ENCODE data around the gene PLXND1. TPM values are rescaled to one million over a fixed set of nuclear protein-coding genes. Genes with fewer than 3 reads are reported as not detected.

PLXND1 gene
- total RNA-seq, 1 donor from 2014 or later, result 9.0 TPM

- no peaks in the 10 kb centered on the region for H3K27me3 ChIP-seq
- H4K20me1 ChIP-seq (ENCODE audit: low read depth), result no peaks in the 10 kb centered on the region
- Mint-ChIP-seq H3K4me1 (peaks cover 41% of the 10 kb centered on the region), H3K9me3 (no peaks in the 10 kb centered on the region), H3K36me3 (no peaks in the 10 kb centered on the region), H3K4me3 (no peak overlapping the region), H3K27me3 (ENCODE audit: insufficient read depth, low read depth) (peaks cover 18% of the 10 kb centered on the region), H3K27ac (no peak overlapping the region)
- DNase-seq (ENCODE audit: low spot score), result no peak
- H3K4me2 ChIP-seq, result no peak overlapping the region
- no peak overlapping the region for H3K4me3 ChIP-seq
- H3F3A ChIP-seq (ENCODE audit: low read depth), result peaks cover 14% of the 10 kb centered on the region
- no peaks in the 10 kb centered on the region for H3K79me2 ChIP-seq (ENCODE audit: low read depth)
- no peak overlapping the region for H2AFZ ChIP-seq (replicated peaks)
- H3K4me1 ChIP-seq, result peaks cover 12% of the 10 kb centered on the region
- no peak overlapping the region for H3K27ac ChIP-seq
- no peaks in the 10 kb centered on the region for H3K9me3 ChIP-seq (ENCODE audit: low read depth)
- H3K9ac ChIP-seq, result no peak overlapping the region
- no peaks in the 10 kb centered on the region for H3K36me3 ChIP-seq
- TF ChIP-seq EZH2phosphoT487 (IDR thresholded peaks at IDR 0.05) (no peak), EZH2 (IDR thresholded peaks at IDR 0.05) (no peak), CTCF (IDR thresholded peaks at IDR 0.05) (no peak)
Measured at GRCh38 chr3:129622226-129622874, 15.9 kb upstream of the PLXND1 start.

DNA sequence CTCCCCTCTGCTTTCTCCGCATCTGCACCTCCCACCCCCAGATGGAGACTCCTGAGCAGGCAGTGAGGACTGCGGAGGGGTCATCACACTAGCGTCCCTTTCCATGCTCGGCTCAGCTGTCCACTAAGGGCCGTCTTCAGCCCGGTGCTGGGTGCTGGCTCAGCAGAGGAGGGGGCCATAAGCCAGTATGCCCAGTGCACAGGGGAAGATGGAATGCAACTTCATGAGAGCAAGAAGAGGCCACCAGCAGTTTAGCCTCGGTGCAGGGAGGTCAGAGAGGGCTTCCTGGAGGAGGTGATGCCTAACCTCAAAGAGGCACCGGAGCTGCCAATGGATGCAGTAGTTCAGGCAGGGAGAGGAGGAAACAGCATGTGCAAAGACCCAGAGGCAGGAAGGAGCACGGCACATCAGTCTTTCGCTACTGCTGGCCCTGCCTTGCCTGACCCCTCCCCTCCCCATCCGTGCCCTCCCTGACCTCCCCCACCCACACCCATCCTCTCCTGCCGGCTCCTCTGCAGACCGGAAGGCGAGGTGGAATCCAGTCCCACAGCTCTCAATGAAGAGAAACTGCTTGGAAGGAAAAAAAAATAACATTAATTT lies 15.2 kb upstream of the PLXND1 start:
- Histone ChIP-seq H3K4me2 (no peak overlapping the region), H3F3A (ENCODE audit: low read depth) (peaks cover 8% of the 10 kb centered on the region), H3K36me3 (no peaks in the 10 kb centered on the region), H3K9ac (no peak overlapping the region), H3K9me3 (ENCODE audit: low read depth) (no peaks in the 10 kb centered on the region), H2AFZ (replicated peaks) (no peak overlapping the region), H3K79me2 (ENCODE audit: low read depth) (no peaks in the 10 kb centered on the region), H3K4me3 (no peak overlapping the region), H3K4me1 (peaks cover 12% of the 10 kb centered on the region), H4K20me1 (ENCODE audit: low read depth) (no peaks in the 10 kb centered on the region), H3K27ac (no peak overlapping the region), H3K27me3 (no peaks in the 10 kb centered on the region)
- H3K4me3 Mint-ChIP-seq, result no peak overlapping the region
- H3K27ac Mint-ChIP-seq, result peak overlapping the region; percentile 30
- H3K36me3 Mint-ChIP-seq, result no peaks in the 10 kb centered on the region
- peaks cover 37% of the 10 kb centered on the region for H3K4me1 Mint-ChIP-seq
- DNase-seq (ENCODE audit: low spot score), result no peak
- TF ChIP-seq EZH2 (IDR thresholded peaks at IDR 0.05), result no peak
- TF ChIP-seq EZH2phosphoT487 (IDR thresholded peaks at IDR 0.05), result no peak
- peaks cover 17% of the 10 kb centered on the region for H3K27me3 Mint-ChIP-seq (ENCODE audit: insufficient read depth, low read depth)
- no peaks in the 10 kb centered on the region for H3K9me3 Mint-ChIP-seq

DNA sequence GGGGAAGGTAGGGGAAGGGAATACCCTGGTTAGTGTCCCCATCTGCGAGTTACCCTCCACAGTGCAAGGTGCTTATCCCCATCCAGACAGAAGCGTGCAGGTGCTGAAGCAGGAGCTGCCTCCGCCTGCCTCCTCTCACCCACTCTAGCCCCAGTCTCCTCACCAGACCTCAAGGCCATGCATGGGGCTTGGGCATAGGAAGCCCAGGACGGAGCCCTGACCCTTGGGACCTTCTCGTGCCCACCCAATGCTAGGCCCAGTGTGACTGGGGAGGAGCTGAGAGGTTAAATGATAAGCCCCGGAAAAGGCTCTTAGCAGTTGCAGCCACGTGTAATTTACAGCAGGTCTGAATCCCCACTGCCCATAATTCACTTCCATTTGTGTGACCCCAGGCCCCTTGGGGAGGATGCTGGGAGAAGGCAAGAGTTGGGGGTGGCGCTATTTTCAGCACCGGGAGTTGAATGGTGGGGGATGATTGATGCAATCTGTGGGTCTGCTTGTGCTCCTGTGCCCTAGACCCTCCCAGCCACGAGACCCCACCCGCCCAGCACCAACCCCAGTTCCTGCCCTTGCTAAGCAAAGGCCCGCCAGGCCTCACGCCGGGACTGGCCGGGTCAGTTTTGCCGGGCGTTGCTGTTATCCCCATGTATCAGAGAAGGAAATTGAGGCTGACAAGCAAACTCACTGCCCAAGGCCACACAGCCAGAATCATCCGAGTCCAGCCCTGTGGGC lies 14.5 kb upstream of the PLXND1 start:
- H4K20me1 ChIP-seq (ENCODE audit: low read depth), result no peaks in the 10 kb centered on the region
- H3K79me2 ChIP-seq (ENCODE audit: low read depth), result no peaks in the 10 kb centered on the region
- Mint-ChIP-seq H3K36me3 (no peaks in the 10 kb centered on the region), H3K4me3 (no peak overlapping the region), H3K27me3 (ENCODE audit: insufficient read depth, low read depth) (peaks cover 17% of the 10 kb centered on the region), H3K27ac (peak overlapping the region; percentile 30), H3K9me3 (no peaks in the 10 kb centered on the region), H3K4me1 (peaks cover 32% of the 10 kb centered on the region)
- H3K36me3 ChIP-seq, result no peaks in the 10 kb centered on the region
- peaks cover 6% of the 10 kb centered on the region for H3K4me1 ChIP-seq
- H2AFZ ChIP-seq (replicated peaks), result no peak overlapping the region
- no peak overlapping the region for H3K4me2 ChIP-seq
- no peaks in the 10 kb centered on the region for H3K9me3 ChIP-seq (ENCODE audit: low read depth)
- TF ChIP-seq CTCF (IDR thresholded peaks at IDR 0.05) (no peak), EZH2 (IDR thresholded peaks at IDR 0.05) (no peak), EZH2phosphoT487 (IDR thresholded peaks at IDR 0.05) (no peak)
- no peaks in the 10 kb centered on the region for H3K27me3 ChIP-seq
- H3F3A ChIP-seq (ENCODE audit: low read depth), result peaks cover under 1% of the 10 kb centered on the region
- no peak overlapping the region for H3K9ac ChIP-seq
- DNase-seq (ENCODE audit: low spot score), result no peak
- no peak overlapping the region for H3K4me3 ChIP-seq
- H3K27ac ChIP-seq, result no peak overlapping the region

Data from neural progenitor cell (in vitro differentiated cells).